Muscle layer of colon (tissue), 2 donors: ENCODE data around the gene TRIM41.
A peak's percentile ranks its signal among the peaks of the same experiment; 100 is the strongest.

Source experiments
- H3K27ac ChIP-seq: one replicate; pipeline ENCODE4 v1.7.0; 2013; ENCODE audit warnings: low read depth, mild to moderate bottlenecking, low read length, moderate library complexity
- H3K27me3 ChIP-seq, 2 donors: one replicate each; pipeline ENCODE4 v1.7.0; 2013; ENCODE audit warnings: low read length in 2 of 2, mild to moderate bottlenecking in 2 of 2; ENCODE audit not compliant: insufficient read depth in 2 of 2, control insufficient read depth in 1 of 2
- H3K36me3 ChIP-seq: one replicate; pipeline ENCODE4 v1.7.0; 2013; ENCODE audit warnings: mild to moderate bottlenecking, low read length; ENCODE audit not compliant: insufficient read depth
- H3K4me1 ChIP-seq: one replicate; pipeline ENCODE4 v1.7.0; 2013; ENCODE audit warnings: mild to moderate bottlenecking, low read length; ENCODE audit not compliant: insufficient read depth
- H3K4me3 ChIP-seq, 2 donors: one replicate each; pipeline ENCODE4 v1.7.0; 2013; ENCODE audit warnings: low read length in 2 of 2, low read depth in 1 of 2, mild to moderate bottlenecking in 1 of 2, moderate library complexity in 1 of 2
- H3K9ac ChIP-seq: one replicate; pipeline ENCODE4 v1.7.0; 2013; ENCODE audit warnings: low read length
- H3K9me3 ChIP-seq: one replicate; pipeline ENCODE4 v1.7.0; 2013; ENCODE audit warnings: mild to moderate bottlenecking, low read length
- donor health status: abdominal sarcoma.
- donor health status: Adenocarcinoma of cecum.

Gene TRIM41

GRCh38 chr5:181237729-181238385, 14.8 kb downstream of the TRIM41 start:
- no peaks in the 10 kb centered on the region for H3K27me3 ChIP-seq
- H3K9ac ChIP-seq, result no peak overlapping the region
- no peak overlapping the region for H3K4me3 ChIP-seq
- H3K4me1 ChIP-seq, result peaks cover 17% of the 10 kb centered on the region
- H3K9me3 ChIP-seq, result no peaks in the 10 kb centered on the region
- H3K27ac ChIP-seq, result no peak overlapping the region
- peaks cover 82% of the 10 kb centered on the region for H3K36me3 ChIP-seq

- peaks cover 20% of the 10 kb centered on the region for H3K4me1 ChIP-seq
- no peak overlapping the region for H3K9ac ChIP-seq
- no peak overlapping the region for H3K4me3 ChIP-seq
- H3K27ac ChIP-seq, result no peak overlapping the region
- peaks cover 72% of the 10 kb centered on the region for H3K36me3 ChIP-seq
- no peaks in the 10 kb centered on the region for H3K9me3 ChIP-seq
- H3K27me3 ChIP-seq, result no peaks in the 10 kb centered on the region
Measured at GRCh38 chr5:181239062-181239663, 16.1 kb downstream of the TRIM41 start.

GRCh38 chr5:181241393-181241975, 18.4 kb downstream of the TRIM41 start:
- peak overlapping the region; percentile 92 for H3K9ac ChIP-seq
- H3K36me3 ChIP-seq, result peaks cover 54% of the 10 kb centered on the region
- peaks cover 32% of the 10 kb centered on the region for H3K4me1 ChIP-seq

GRCh38 chr5:181242031-181242451, 19.0 kb downstream of the TRIM41 start:
- H3K27ac ChIP-seq, result peak overlapping the region; percentile 75
- H3K9ac ChIP-seq, result peak overlapping the region; percentile 92
- peak overlapping the region in 1 of 2 donors; percentile 91 for H3K4me3 ChIP-seq
- H3K36me3 ChIP-seq, result peaks cover 48% of the 10 kb centered on the region
- H3K9me3 ChIP-seq, result no peaks in the 10 kb centered on the region
- H3K27me3 ChIP-seq, result no peaks in the 10 kb centered on the region
- peaks cover 32% of the 10 kb centered on the region for H3K4me1 ChIP-seq

More at GRCh38 chr5:181241393-181241975, 18.4 kb downstream of the TRIM41 start:
- Histone ChIP-seq H3K4me3 (peak overlapping the region in 1 of 2 donors; percentile 91), H3K27me3 (no peaks in the 10 kb centered on the region), H3K27ac (peak overlapping the region; percentile 75), H3K9me3 (no peaks in the 10 kb centered on the region)

DNA sequence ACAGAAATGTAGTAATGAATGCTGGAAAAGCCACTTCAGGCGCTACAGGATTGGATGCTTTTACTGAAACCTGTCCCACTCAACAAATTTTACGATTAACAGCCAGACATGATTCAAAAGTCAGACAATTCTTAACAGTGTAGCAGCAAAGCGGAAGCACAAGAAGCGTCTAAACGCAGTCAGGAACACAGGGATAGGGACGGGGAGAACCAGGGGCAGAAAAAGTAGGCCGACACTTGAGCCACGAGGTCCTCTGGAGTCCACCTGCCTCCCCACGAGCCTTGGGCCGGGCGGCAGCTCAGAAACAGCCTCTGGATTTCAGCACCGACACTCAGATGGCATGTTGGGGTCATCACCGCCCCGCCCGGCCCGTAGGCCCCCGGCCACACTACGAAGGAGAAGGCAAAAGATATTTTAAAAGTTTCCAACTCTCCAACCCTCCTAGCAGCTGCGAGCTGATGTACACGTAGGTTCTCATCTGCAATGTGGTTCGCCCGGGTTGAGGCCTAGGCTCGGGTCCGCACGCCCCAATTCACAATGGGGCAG, 20.0 kb downstream of the TRIM41 start:
- Histone ChIP-seq H3K27me3 (no peaks in the 10 kb centered on the region), H3K9ac (peak overlapping the region; percentile 92), H3K27ac (peak overlapping the region; percentile 75), H3K4me1 (peaks cover 38% of the 10 kb centered on the region), H3K4me3 (peak overlapping the region; percentile 91 to 92), H3K9me3 (no peaks in the 10 kb centered on the region), H3K36me3 (peaks cover 38% of the 10 kb centered on the region)

DNA sequence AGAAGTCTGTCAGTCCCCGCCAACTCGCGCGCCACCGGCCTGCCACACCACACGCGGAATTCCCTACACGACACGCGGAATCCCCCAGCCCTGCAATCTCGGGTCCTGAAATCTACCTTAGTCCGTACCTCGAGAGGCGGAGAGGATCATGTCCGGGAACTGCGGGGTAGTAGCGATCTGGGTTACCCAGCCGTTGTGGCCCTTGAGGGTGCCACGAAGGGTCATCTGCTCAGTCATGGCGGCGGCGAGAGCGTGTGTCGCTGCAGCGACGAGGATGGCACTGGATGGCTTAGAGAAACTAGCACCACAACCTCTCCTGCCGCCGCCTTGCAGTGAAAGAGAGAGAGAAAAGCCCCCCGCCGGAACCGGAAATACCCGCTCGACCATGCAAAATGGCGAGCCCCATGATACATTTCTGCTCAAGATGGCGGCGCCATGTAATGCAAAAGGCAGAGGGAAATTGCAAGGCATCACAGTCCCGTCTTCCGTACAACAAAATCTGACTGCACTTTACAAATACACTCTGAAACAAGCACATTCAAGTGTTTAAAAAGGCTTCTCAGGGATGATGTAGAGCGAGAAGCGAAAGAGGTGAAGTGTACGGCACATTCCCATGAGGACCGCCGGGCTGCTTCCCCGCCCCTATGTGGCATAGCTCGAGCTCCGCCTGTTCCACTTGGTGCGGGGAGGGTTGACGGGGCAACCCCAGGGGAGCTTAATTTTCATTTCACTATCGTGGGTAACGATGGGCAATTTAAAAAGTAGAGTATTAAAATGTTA, 20.7 kb downstream of the TRIM41 start, which contains the start of gene RACK1:
RACK1 (minus strand) TSS at position 343 of the 780 bp plus-strand sequence; CDS start at position 237, 106 bp downstream.
- peak within 1 kb of the TSS; percentile 92 for H3K4me3 ChIP-seq
- H3K4me1 ChIP-seq, result peaks cover 43% of the 10 kb centered on the region
- H3K9me3 ChIP-seq, result no peaks in the 10 kb centered on the region
- peaks cover 31% of the 10 kb centered on the region for H3K36me3 ChIP-seq
- H3K9ac ChIP-seq, result peak within 1 kb of the TSS; percentile 92
- H3K27me3 ChIP-seq, result no peaks in the 10 kb centered on the region
- H3K27ac ChIP-seq, result peak within 1 kb of the TSS; percentile 75

GRCh38 chr5:181245427-181246275, 22.6 kb downstream of the TRIM41 start:
- peak overlapping the region; percentile 55 to 92 for H3K4me3 ChIP-seq
- H3K9ac ChIP-seq, result peak overlapping the region; percentile 81
- peak overlapping the region; percentile 89 for H3K27ac ChIP-seq
- H3K9me3 ChIP-seq, result no peaks in the 10 kb centered on the region
- peaks cover 62% of the 10 kb centered on the region for H3K4me1 ChIP-seq
- no peaks in the 10 kb centered on the region for H3K27me3 ChIP-seq
- H3K36me3 ChIP-seq, result peaks cover 18% of the 10 kb centered on the region

DNA sequence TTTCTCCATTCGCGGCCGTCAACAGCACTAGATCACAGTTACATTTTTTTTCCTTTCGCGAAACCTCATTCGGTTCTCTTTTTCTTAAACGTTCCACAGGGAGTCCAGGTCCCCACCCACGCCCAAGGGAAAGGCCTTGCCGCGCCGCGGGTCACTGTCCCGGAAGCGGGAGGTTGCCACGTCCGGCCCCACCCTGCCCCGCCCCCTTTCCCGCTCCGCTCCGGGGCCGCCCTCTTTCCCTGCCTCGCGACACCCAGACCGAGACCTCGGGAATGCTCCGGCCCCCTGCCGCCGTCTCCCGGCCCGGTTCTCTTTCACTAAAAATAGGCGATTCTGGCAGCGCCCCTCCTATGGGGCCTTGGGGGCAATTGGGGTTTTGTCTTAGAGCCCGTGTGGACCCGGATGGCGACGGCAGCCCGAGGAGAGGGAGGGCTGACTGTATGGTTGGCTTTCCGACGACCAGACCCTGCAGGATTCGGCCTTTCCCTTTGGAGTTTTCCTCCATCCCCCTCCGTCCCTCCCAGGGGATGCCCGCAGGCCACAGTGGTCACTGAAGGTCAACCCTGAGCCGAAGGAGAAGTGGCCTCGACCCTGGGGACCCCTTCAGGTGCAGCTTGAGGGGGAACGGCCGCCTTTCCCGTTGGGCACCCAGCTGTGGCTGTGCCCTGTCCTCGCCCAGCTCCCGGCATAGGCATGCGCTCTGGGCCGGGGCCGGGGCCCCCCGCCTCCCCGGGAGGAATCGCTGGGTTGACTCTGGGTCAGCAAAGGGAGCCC, 23.4 kb downstream of the TRIM41 start:
- Histone ChIP-seq H3K4me3 (peak overlapping the region; percentile 55 to 92), H3K27ac (peak overlapping the region; percentile 94), H3K36me3 (peaks cover 10% of the 10 kb centered on the region), H3K9ac (peak overlapping the region; percentile 88), H3K9me3 (no peaks in the 10 kb centered on the region), H3K4me1 (peaks cover 59% of the 10 kb centered on the region), H3K27me3 (no peaks in the 10 kb centered on the region)

DNA sequence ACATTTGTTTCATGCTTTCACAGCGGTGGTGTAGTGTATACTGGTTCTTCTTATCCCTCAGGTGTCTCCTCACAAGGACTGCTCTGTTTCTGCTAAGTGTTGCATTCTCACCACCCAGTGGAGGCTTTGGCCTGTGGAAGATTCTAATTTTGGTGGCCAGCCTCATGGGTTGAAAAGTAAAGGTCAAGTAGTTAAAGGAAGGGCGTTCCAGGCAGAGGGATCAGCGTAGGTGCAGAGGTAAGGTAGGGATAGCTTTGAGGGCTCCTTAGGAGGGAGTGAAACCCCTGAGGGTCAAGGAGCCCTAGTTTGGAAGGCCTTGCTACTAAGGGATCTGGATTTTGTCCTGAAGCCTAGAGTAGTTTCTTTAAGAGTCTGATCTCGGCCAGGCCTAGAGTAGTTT, 25.2 kb downstream of the TRIM41 start:
- H3K36me3 ChIP-seq, result no peaks in the 10 kb centered on the region
- H3K27ac ChIP-seq, result peak overlapping the region; percentile 94
- no peaks in the 10 kb centered on the region for H3K27me3 ChIP-seq
- peak overlapping the region; percentile 25 to 92 for H3K4me3 ChIP-seq
- H3K9ac ChIP-seq, result peak overlapping the region; percentile 39
- H3K9me3 ChIP-seq, result no peaks in the 10 kb centered on the region
- peaks cover 42% of the 10 kb centered on the region for H3K4me1 ChIP-seq

DNA sequence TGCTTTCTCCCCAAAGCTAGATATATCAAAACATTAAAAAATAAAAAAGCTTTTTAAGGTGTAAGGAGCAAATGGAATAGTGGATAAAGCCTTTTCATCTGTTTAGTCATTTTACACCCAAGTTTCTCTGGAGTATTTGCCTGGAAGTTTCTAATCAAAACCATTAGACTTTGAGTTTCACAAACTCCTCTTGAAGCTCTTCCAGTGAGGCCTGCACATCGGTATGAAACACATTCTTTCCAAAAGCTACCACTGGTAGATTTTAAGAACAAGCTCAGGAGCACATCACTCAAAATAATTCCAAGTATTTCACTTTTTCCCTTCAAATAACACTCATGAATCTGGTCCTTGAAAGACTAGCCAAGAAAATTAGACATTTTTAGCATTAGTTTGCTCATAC, 32.2 kb downstream of the TRIM41 start:
- Histone ChIP-seq H3K27ac (no peak overlapping the region), H3K36me3 (peaks cover 13% of the 10 kb centered on the region), H3K9ac (no peak overlapping the region), H3K9me3 (no peaks in the 10 kb centered on the region), H3K4me3 (no peak overlapping the region), H3K4me1 (peaks cover 30% of the 10 kb centered on the region), H3K27me3 (no peaks in the 10 kb centered on the region)
